HL-60 (cell line): ENCODE data around the gene CNOT9.

ENCODE experiments used
- DNase-seq, 2 experiments: peaks; one replicate each; pipeline ENCODE4 v3.0.0-alpha.2; 2010 to 2020; ENCODE audit warnings: low read depth in 1 of 2, low spot score in 1 of 2
- H3K27ac ChIP-seq: fragments of 250-450 bp; sonication (Bioruptor Pico); replicated peaks from 2 replicates; pipeline ENCODE4 v1.5.1; 2020; ENCODE audit warnings: mild to moderate bottlenecking, moderate library complexity
- H3K27me3 ChIP-seq: fragments of 250-450 bp; sonication (Bioruptor Pico); 2 replicates; pipeline ENCODE4 v1.5.1; 2021; ENCODE audit warnings: mild to moderate bottlenecking, moderate library complexity; ENCODE audit not compliant: insufficient read depth, poor library complexity, severe bottlenecking
- H3K4me3 ChIP-seq: replicated peaks from 2 replicates; pipeline ENCODE4 v1.5.1; 2011; ENCODE audit warnings: mild to moderate bottlenecking, control low read depth, low read length; ENCODE audit not compliant: insufficient read depth
- GABPA ChIP-seq: IDR thresholded peaks from 2 replicates; pipeline ENCODE4 v1.6.1; 2012; ENCODE audit warnings: low read depth
- POLR2AphosphoS5 ChIP-seq: IDR thresholded peaks from 2 replicates; pipeline ENCODE4 v1.6.1; 2012; ENCODE audit warnings: low read depth
- SPI1 ChIP-seq: IDR thresholded peaks from 2 replicates; pipeline ENCODE4 v1.6.1; 2012; ENCODE audit warnings: low read depth, mild to moderate bottlenecking, borderline replicate concordance
- TF ChIP-seq, protein P1 (sequence below): IDR thresholded peaks from 2 replicates; pipeline ENCODE4 v1.6.1; 2012; ENCODE audit warnings: low read depth; ENCODE audit not compliant: insufficient replicate concordance
- TF ChIP-seq, protein P2 (sequence below): IDR thresholded peaks from one replicate; pipeline ENCODE4 v1.5.1; 2011; ENCODE audit warnings: low read length, control low read depth, inconsistent platforms; ENCODE audit not compliant: insufficient read depth

CNOT9 gene

DNA sequence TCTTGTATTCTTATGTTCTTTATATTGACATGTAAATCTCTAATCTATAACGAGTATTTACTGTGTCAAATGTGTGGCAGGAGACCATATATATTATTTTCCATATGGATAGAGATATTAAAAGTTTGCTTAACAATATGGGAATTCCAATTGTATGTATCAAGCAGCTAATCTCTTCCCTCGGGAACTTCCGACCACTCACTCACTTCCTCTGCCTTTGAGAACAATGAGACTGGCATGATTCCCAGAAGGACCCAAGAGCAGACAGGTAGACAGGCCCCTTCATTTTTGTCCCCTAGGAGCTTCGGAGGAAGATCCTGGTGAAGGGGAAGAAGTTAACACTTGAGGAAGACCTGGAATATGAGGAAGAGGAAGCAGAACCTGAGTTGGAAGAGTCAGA is 63.2 kb downstream of the CNOT9 start:
- DNase-seq, result no peak
- Histone ChIP-seq H3K27ac (no peak overlapping the region), H3K4me3 (no peak overlapping the region), H3K27me3 (no peaks in the 10 kb centered on the region)
- TF ChIP-seq GABPA (no peak), SPI1 (no peak), POLR2AphosphoS5 (no peak)
- TF ChIP-seq, protein P1, sequence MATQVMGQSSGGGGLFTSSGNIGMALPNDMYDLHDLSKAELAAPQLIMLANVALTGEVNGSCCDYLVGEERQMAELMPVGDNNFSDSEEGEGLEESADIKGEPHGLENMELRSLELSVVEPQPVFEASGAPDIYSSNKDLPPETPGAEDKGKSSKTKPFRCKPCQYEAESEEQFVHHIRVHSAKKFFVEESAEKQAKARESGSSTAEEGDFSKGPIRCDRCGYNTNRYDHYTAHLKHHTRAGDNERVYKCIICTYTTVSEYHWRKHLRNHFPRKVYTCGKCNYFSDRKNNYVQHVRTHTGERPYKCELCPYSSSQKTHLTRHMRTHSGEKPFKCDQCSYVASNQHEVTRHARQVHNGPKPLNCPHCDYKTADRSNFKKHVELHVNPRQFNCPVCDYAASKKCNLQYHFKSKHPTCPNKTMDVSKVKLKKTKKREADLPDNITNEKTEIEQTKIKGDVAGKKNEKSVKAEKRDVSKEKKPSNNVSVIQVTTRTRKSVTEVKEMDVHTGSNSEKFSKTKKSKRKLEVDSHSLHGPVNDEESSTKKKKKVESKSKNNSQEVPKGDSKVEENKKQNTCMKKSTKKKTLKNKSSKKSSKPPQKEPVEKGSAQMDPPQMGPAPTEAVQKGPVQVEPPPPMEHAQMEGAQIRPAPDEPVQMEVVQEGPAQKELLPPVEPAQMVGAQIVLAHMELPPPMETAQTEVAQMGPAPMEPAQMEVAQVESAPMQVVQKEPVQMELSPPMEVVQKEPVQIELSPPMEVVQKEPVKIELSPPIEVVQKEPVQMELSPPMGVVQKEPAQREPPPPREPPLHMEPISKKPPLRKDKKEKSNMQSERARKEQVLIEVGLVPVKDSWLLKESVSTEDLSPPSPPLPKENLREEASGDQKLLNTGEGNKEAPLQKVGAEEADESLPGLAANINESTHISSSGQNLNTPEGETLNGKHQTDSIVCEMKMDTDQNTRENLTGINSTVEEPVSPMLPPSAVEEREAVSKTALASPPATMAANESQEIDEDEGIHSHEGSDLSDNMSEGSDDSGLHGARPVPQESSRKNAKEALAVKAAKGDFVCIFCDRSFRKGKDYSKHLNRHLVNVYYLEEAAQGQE, result no peak
- TF ChIP-seq, protein P2, sequence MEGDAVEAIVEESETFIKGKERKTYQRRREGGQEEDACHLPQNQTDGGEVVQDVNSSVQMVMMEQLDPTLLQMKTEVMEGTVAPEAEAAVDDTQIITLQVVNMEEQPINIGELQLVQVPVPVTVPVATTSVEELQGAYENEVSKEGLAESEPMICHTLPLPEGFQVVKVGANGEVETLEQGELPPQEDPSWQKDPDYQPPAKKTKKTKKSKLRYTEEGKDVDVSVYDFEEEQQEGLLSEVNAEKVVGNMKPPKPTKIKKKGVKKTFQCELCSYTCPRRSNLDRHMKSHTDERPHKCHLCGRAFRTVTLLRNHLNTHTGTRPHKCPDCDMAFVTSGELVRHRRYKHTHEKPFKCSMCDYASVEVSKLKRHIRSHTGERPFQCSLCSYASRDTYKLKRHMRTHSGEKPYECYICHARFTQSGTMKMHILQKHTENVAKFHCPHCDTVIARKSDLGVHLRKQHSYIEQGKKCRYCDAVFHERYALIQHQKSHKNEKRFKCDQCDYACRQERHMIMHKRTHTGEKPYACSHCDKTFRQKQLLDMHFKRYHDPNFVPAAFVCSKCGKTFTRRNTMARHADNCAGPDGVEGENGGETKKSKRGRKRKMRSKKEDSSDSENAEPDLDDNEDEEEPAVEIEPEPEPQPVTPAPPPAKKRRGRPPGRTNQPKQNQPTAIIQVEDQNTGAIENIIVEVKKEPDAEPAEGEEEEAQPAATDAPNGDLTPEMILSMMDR, result no peak

DNA sequence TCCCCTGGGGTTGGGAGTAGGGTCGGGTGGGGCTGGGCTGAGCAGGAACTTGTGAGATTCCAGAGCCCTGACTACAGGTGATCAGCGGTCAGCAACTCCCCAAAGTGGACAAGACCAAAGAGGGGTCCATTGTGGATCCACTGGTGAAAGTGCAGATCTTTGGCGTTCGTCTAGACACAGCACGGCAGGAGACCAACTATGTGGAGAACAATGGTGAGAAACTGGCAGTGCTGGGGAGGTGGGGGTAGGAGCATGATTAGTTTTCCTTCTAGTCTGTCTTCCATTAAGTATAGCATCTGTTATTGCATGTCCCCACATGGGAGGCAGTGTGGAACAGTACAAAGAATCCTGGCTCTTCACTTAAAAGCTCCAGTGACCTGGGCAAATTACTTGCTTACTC is 67.1 kb downstream of the CNOT9 start:
- Histone ChIP-seq H3K27me3 (no peaks in the 10 kb centered on the region), H3K4me3 (no peak overlapping the region), H3K27ac (no peak overlapping the region)
- no peak for DNase-seq
- TF ChIP-seq POLR2AphosphoS5 (no peak), GABPA (no peak), SPI1 (no peak)
- TF ChIP-seq, protein P1, result no peak
- TF ChIP-seq, protein P2, result no peak

DNA sequence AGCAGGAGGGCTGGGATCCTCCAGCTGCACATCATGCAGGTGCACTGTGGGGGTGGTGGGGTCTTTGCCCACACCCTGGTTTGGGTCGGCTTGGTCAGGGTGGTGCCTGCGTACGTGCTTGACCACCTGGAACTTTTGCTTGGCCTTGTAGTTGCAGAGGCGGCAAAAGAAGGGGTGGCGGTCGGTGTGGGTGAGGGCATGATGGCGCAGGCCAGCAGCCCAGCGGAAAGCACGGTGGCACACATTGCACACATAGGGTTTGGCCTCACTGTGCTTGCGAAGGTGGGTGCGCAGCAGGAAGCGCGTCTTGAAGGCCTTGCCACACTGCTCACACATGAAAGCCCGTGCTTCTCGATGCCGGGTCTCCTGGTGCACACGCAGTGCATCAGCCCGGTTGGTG is 69.7 kb downstream of the CNOT9 start:
- H3K4me3 ChIP-seq, result no peak overlapping the region
- no peak overlapping the region for H3K27ac ChIP-seq
- no peak for DNase-seq
- no peaks in the 10 kb centered on the region for H3K27me3 ChIP-seq
- TF ChIP-seq, protein P1, result no peak
- TF ChIP-seq POLR2AphosphoS5 (no peak), SPI1 (no peak), GABPA (no peak)
- TF ChIP-seq, protein P2, result no peak
